IMR-90 (cell line): ENCODE measurements around the gene NRG4.

Experiments
- CEBPB ChIP-seq: IDR thresholded peaks from 2 replicates; pipeline ENCODE4 v1.6.1; 2012; ENCODE audit warnings: low read depth, low read length, improper control_type of control experiment
- MAFK ChIP-seq: IDR thresholded peaks from 2 replicates; pipeline ENCODE4 v1.6.1; 2012; ENCODE audit warnings: low read depth, low read length, improper control_type of control experiment
- MAZ ChIP-seq: IDR thresholded peaks from 2 replicates; pipeline ENCODE4 v1.6.1; 2012; ENCODE audit warnings: low read depth, mild to moderate bottlenecking, low read length, improper control_type of control experiment, moderate library complexity, borderline replicate concordance
- POLR2A ChIP-seq: IDR thresholded peaks from 2 replicates; pipeline ENCODE4 v1.6.1; 2012; ENCODE audit warnings: mild to moderate bottlenecking, low read depth, low read length
- RAD21 ChIP-seq: IDR thresholded peaks from 2 replicates; pipeline ENCODE4 v1.6.1; 2012; ENCODE audit warnings: low read length, improper control_type of control experiment
- RCOR1 ChIP-seq: IDR thresholded peaks from 2 replicates; pipeline ENCODE4 v1.6.1; 2012; ENCODE audit warnings: mild to moderate bottlenecking, low read length, improper control_type of control experiment; ENCODE audit not compliant: insufficient replicate concordance
- RFX5 ChIP-seq: IDR thresholded peaks from 2 replicates; pipeline ENCODE4 v1.8.0; 2012; ENCODE audit warnings: low read depth, mild to moderate bottlenecking, low read length, moderate library complexity
- SMC3 ChIP-seq: fragments of 150-350 bp; IDR thresholded peaks from 2 replicates; pipeline ENCODE4 v1.6.1; 2016; ENCODE audit warnings: low read depth, mild to moderate bottlenecking, antibody characterized with exemption, low read length, moderate library complexity
- TF ChIP-seq, protein P1 (sequence below): conservative IDR thresholded peaks from 2 replicates; pipeline ENCODE4 v1.5.1; 2012; ENCODE audit warnings: mild to moderate bottlenecking, low read depth, low read length, improper control_type of control experiment

DNA sequence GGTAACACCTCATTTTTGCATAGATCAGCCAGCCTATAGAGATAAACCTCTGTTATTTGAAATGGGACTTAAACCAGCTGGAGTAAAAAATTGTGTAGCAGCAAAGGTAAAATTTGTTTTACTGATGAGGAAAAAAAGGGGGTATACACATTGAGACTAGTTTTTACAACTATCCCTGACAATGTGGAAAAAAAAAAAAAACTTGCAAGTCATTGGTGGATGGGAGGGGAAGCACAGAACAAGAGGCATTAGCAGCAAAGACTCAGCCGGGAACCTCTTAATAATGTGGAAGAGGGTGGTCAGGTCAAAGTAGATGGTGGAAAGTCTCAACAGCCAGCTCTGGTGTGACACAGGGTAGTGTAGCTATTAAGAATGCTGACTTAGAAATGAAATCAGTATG, 94.1 kb downstream of the NRG4 start:
- TF ChIP-seq, protein P1, sequence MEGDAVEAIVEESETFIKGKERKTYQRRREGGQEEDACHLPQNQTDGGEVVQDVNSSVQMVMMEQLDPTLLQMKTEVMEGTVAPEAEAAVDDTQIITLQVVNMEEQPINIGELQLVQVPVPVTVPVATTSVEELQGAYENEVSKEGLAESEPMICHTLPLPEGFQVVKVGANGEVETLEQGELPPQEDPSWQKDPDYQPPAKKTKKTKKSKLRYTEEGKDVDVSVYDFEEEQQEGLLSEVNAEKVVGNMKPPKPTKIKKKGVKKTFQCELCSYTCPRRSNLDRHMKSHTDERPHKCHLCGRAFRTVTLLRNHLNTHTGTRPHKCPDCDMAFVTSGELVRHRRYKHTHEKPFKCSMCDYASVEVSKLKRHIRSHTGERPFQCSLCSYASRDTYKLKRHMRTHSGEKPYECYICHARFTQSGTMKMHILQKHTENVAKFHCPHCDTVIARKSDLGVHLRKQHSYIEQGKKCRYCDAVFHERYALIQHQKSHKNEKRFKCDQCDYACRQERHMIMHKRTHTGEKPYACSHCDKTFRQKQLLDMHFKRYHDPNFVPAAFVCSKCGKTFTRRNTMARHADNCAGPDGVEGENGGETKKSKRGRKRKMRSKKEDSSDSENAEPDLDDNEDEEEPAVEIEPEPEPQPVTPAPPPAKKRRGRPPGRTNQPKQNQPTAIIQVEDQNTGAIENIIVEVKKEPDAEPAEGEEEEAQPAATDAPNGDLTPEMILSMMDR, result no peak
- TF ChIP-seq POLR2A (no peak), MAZ (no peak), CEBPB (no peak), RAD21 (no peak), RFX5 (no peak), RCOR1 (no peak), MAFK (no peak), SMC3 (no peak)
